Sigmoid colon (tissue), 7 donors: Measurements from ENCODE around the gene FAM181B. TPM values are rescaled to one million over a fixed set of nuclear protein-coding genes. Genes with fewer than 3 reads are reported as not detected.

Experiments used
- DNase-seq: peaks from one replicate; pipeline ENCODE4 v3.0.0-alpha.2; 2019
- H3K27ac ChIP-seq, 4 donors: fragments of 200-600 bp; sonication (generic); one replicate each; pipeline ENCODE4 v1.5.1; 2016 to 2019; ENCODE audit warnings: mild to moderate bottlenecking in 1 of 4
- H3K27me3 ChIP-seq, 3 donors: fragments of 200-600 bp; sonication (generic); one replicate each; pipeline ENCODE4 v1.5.1; 2019; ENCODE audit warnings: mild to moderate bottlenecking in 1 of 3
- H3K36me3 ChIP-seq, 4 donors: fragments of 200-600 bp; sonication (generic); one replicate each; pipeline ENCODE4 v1.5.1; 2016 to 2019
- H3K4me1 ChIP-seq, 4 donors: fragments of 200-600 bp; sonication (generic); one replicate each; pipeline ENCODE4 v1.5.1; 2017 to 2019
- H3K4me3 ChIP-seq, 4 donors: fragments of 200-600 bp; sonication (generic); one replicate each; pipeline ENCODE4 v1.5.1; 2017 to 2019; ENCODE audit warnings: mild to moderate bottlenecking in 2 of 4, moderate library complexity in 1 of 4
- H3K9me3 ChIP-seq, 4 donors: fragments of 200-600 bp in 3 of 4; sonication (generic) in 3 of 4; one replicate each; pipeline versions ENCODE4 v1.5.1 to v1.6.1; 2013 to 2019
- EP300 ChIP-seq, 4 donors: sonication (generic); formaldehyde crosslinking; IDR thresholded peaks; one replicate each; pipeline ENCODE4 v1.6.1; 2017; ENCODE audit warnings: antibody characterized with exemption in 4 of 4
- POLR2A ChIP-seq, 2 donors: fragments of 450-650 bp; IDR thresholded peaks; one replicate each; pipeline ENCODE4 v1.6.1; 2016; ENCODE audit warnings: antibody characterized with exemption in 2 of 2, mild to moderate bottlenecking in 2 of 2, moderate library complexity in 2 of 2
- POLR2AphosphoS5 ChIP-seq, 4 donors: sonication (generic); formaldehyde crosslinking; IDR thresholded peaks; one replicate each; pipeline ENCODE4 v1.6.1; 2017; ENCODE audit warnings: antibody characterized with exemption in 4 of 4
- WGBS, 2 donors: extraction: QIAGEN DNeasy Blood & Tissue Kit; methylation state at CpG; one replicate each; pipeline ENCODE4 v1.1.7; 2013; 5-methylcytosine and 5-hydroxymethylcytosine counted together
- intact Hi-C: fragments of 100-400 bp; cut with DNase I; formaldehyde crosslinking; loops from one replicate; pipeline ENCODE4 v1.15.1; 2023
- polyA plus RNA-seq, 3 donors: library from polyadenylated mRNA; stranded (reverse); fragments of 200-250 nt; gene quantifications; one replicate each; pipeline ENCODE4 v1.2.3, GENCODE V29; 2013
- small RNA-seq, 3 donors: library from RNA; depleted of rRNA; stranded (forward); fragments of <200 nt; gene quantifications; one replicate each; pipeline ENCODE3, GENCODE V24; 2016
- total RNA-seq, 4 donors: library from RNA; depleted of rRNA; stranded (reverse); fragments of >200 nt; gene quantifications; one replicate each; pipeline ENCODE4 v1.1.0, GENCODE V29; 2016
- TF ChIP-seq, protein P1 (sequence below), 4 experiments: fragments of 450-650 bp in 3 of 4; fragments of 200-600 bp in 1 of 4; IDR thresholded peaks; one replicate each; pipeline ENCODE4 v1.5.1; 2016 to 2019; ENCODE audit warnings: antibody characterized with exemption in 4 of 4, mild to moderate bottlenecking in 3 of 4, moderate library complexity in 2 of 4
- donor health status: healthy with polysubstance abuse.
- donor health status: Bipolar disorder and iron deficiency.
- donor health status: healthy.

FAM181B gene
- total and polyA plus RNA-seq, 7 donors: under 0.01 to 1.4 (median 0.83) TPM

DNA sequence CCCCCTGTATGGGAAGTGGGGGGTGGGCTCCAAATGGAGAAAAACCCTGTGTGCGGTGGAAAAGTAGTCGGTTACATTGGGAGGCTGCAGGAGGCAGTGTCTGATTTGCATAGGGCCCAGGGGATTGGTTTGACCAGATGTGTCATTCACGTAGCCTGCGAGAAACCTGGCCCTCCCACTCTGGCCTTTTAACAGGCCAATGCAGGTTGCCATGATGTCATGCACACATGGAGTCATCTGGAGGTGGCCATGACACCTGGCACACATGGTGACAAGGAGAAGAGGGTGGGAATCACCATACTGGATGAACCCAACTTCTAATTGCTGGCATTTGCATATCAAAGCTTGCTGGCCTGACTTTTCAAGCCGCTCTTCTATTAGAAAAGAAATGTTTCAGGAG, 50.6 kb downstream of the FAM181B start:
- TF ChIP-seq POLR2AphosphoS5 (IDR thresholded peaks at IDR 0.05) (no peak), EP300 (IDR thresholded peaks at IDR 0.05) (no peak), POLR2A (IDR thresholded peaks at IDR 0.05) (no peak)
- TF ChIP-seq, protein P1, sequence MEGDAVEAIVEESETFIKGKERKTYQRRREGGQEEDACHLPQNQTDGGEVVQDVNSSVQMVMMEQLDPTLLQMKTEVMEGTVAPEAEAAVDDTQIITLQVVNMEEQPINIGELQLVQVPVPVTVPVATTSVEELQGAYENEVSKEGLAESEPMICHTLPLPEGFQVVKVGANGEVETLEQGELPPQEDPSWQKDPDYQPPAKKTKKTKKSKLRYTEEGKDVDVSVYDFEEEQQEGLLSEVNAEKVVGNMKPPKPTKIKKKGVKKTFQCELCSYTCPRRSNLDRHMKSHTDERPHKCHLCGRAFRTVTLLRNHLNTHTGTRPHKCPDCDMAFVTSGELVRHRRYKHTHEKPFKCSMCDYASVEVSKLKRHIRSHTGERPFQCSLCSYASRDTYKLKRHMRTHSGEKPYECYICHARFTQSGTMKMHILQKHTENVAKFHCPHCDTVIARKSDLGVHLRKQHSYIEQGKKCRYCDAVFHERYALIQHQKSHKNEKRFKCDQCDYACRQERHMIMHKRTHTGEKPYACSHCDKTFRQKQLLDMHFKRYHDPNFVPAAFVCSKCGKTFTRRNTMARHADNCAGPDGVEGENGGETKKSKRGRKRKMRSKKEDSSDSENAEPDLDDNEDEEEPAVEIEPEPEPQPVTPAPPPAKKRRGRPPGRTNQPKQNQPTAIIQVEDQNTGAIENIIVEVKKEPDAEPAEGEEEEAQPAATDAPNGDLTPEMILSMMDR (IDR thresholded peaks at IDR 0.05): no peak
- DNase-seq: no peak
- no peak overlapping the region for H3K4me3 ChIP-seq
- H3K4me1 ChIP-seq: no peaks in the 10 kb centered on the region
- intact Hi-C loops: loop anchor here (10.0 kb wide), 1 partner anchor 1038 kb away; no protein-coding TSS in a partner anchor
- WGBS, 2 donors: 85 to 92% methylated on average over 5 of the region's 5 CpGs
- H3K27ac ChIP-seq: no peak overlapping the region
- H3K27me3 ChIP-seq: no peaks in the 10 kb centered on the region
- no peaks in the 10 kb centered on the region for H3K36me3 ChIP-seq
- no peaks in the 10 kb centered on the region for H3K9me3 ChIP-seq

DNA sequence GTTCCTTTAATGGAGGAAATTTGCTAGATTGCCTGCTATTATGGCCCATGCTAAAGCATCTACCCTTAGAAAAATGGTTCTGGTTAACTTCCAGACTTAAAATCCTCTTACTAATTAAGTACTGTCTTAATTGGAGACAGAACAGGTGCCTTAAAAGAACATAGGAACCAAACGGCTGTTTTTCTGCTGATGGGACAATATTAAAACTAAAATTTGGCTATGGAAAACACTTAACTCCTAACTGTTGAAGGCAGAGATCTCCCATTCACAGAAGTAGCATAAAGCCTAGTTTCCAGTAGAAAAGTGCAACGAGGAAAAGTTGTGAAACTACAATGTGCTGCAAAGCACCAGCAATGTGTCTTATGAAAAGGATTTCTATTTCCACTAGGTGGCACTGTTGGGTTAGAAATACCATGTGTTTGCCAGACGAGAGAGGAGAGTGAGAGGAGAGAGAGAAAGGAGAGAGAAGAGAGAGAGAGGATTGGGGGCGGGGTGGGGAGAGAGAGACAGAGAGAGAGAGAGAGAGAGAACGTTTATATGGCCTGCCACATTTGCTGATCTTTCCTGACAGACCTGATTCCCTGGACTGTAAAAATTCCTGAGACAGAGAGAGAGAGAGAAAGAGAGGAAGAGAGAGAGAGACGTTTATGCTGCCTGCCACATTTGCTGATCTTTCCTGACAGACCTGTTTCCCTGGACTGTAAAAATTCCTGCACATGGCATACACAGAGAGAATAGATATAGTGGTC, 51.5 kb downstream of the FAM181B start:
- DNase-seq: no peak
- Histone ChIP-seq H3K4me3 (no peak overlapping the region), H3K36me3 (no peaks in the 10 kb centered on the region), H3K27ac (no peak overlapping the region), H3K4me1 (no peaks in the 10 kb centered on the region), H3K27me3 (no peaks in the 10 kb centered on the region), H3K9me3 (no peaks in the 10 kb centered on the region)
- TF ChIP-seq, protein P1 (IDR thresholded peaks at IDR 0.05): peak in 3 of 4 experiments; percentile 53 to 58 (median 56)
- TF ChIP-seq POLR2A (IDR thresholded peaks at IDR 0.05) (no peak), EP300 (IDR thresholded peaks at IDR 0.05) (no peak), POLR2AphosphoS5 (IDR thresholded peaks at IDR 0.05) (no peak)
- 16 to 21% methylated on average over 6 of the region's 6 CpGs for WGBS, 2 donors
- intact Hi-C loops: loop anchor here (10.0 kb wide), 1 partner anchor 1037 kb away; no protein-coding TSS in a partner anchor

DNA sequence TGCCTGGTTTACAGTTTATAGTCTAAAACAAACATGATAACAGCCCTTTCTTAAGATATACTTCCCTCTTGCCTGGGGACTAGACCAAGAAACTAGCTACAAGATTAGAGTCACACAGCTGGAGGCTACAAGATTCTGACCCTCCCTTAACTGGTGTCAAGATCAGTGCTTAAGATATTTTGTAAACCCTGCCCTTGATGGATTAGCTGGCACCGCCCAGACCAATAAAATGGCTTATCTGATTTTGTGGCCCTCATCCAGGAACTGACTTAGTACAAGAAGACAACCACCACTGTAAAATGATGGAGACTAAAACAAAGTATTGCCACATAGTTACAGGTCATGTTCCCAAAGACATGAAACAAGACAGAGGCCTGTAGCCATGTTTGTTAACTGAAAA, 53.4 kb downstream of the FAM181B start:
- intact Hi-C loops: loop anchor here (10.0 kb wide), 1 partner anchor 1035 kb away; no protein-coding TSS in a partner anchor

More for the DNA sequence above, 53.4 kb downstream of the FAM181B start:
- Histone ChIP-seq H3K4me1 (no peaks in the 10 kb centered on the region), H3K27me3 (no peaks in the 10 kb centered on the region), H3K36me3 (no peaks in the 10 kb centered on the region), H3K27ac (no peak overlapping the region), H3K4me3 (no peak overlapping the region), H3K9me3 (no peaks in the 10 kb centered on the region)
- no peak for DNase-seq
- TF ChIP-seq POLR2A (IDR thresholded peaks at IDR 0.05) (no peak), POLR2AphosphoS5 (IDR thresholded peaks at IDR 0.05) (no peak), EP300 (IDR thresholded peaks at IDR 0.05) (no peak)
- TF ChIP-seq, protein P1 (IDR thresholded peaks at IDR 0.05): no peak
- WGBS, 2 donors: 16 to 49% methylated on average over 1 of the region's 1 CpG

Small RNA genes lying within 50 kb of the gene (small RNA-seq; reads per million reads assigned to genes)
- gene RPS28P7: 0 to 0.75 (median 0) reads per million in 3 donors

Other genes starting within 250 kb of the FAM181B start
- 10 to 100 TPM; 27.4 to 40.2 (median 35.5) TPM for gene PRCP, start 166.6 kb upstream of the FAM181B start, total RNA-seq
- 10 to 100 TPM; 12.6 to 32.0 (median 23.6) TPM for gene PRCP, start 166.6 kb upstream of the FAM181B start, polyA plus RNA-seq
- under 1 TPM in 3 of 4 donors, not detected in 1; 0.16 to 0.71 (median 0.41) TPM for gene DDIAS, start 167.9 kb upstream of the FAM181B start, total RNA-seq
- gene DDIAS, start 167.9 kb upstream of the FAM181B start, polyA plus RNA-seq: 1 to 10 TPM in 1 of 3 donors, under 1 TPM in 2; 0.60 to 3.1 (median 0.92) TPM